Measurements from ENCODE around the gene TSHZ2. TPM values are rescaled to one million over a fixed set of nuclear protein-coding genes. Genes with fewer than 3 reads are reported as not detected.

The TSHZ2 gene
- total and polyA plus RNA-seq, 12 donors: 1.5 to 6.2 (median 4.5) TPM

DNA sequence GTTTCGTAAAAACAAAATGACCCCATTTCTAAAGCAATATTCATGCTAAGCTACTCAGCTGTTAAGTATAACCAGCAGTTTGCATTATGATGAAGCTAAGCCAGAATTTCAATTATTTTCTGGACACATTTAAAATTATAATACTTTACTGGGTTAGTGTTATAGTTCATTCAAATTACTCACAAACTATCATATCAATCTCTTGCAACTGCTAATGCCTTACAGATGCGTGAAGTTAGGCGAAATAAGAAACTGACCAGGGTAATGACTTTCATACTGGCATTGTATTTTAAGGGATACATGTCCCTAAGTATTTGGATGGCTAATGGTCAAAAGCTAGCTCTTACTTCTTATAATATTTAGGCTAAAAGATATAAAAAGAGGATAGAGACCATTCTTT lies 249.6 kb downstream of the TSHZ2 start:
- DNase-seq (no peak), ATAC-seq (no peak)
- H3K4me3 ChIP-seq: no peak overlapping the region
- WGBS, 2 donors: 95 to 96% methylated on average over 3 of the region's 3 CpGs
- peaks cover 0 to 6% (median 4%) of the 10 kb centered on the region in 9 donors for H3K4me1 ChIP-seq
- TF ChIP-seq, protein P1, sequence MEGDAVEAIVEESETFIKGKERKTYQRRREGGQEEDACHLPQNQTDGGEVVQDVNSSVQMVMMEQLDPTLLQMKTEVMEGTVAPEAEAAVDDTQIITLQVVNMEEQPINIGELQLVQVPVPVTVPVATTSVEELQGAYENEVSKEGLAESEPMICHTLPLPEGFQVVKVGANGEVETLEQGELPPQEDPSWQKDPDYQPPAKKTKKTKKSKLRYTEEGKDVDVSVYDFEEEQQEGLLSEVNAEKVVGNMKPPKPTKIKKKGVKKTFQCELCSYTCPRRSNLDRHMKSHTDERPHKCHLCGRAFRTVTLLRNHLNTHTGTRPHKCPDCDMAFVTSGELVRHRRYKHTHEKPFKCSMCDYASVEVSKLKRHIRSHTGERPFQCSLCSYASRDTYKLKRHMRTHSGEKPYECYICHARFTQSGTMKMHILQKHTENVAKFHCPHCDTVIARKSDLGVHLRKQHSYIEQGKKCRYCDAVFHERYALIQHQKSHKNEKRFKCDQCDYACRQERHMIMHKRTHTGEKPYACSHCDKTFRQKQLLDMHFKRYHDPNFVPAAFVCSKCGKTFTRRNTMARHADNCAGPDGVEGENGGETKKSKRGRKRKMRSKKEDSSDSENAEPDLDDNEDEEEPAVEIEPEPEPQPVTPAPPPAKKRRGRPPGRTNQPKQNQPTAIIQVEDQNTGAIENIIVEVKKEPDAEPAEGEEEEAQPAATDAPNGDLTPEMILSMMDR (IDR thresholded peaks at IDR 0.05): no peak
- H3K27me3 ChIP-seq: peaks cover 0 to 15% (median 0%) of the 10 kb centered on the region in 7 donors
- H3K27ac ChIP-seq: no peak overlapping the region
- no peaks in the 10 kb centered on the region for H3K36me3 ChIP-seq
- H3K9me3 ChIP-seq: peaks cover 0 to 7% (median 0%) of the 10 kb centered on the region in 11 donors
- intact Hi-C loops (cut with DNase I): loop anchor here in 3 of 10 donors (5.0 to 10.0 kb wide), 3 partner anchors 907 to 919 kb away; no protein-coding TSS in a partner anchor

- DNase-seq (no peak), ATAC-seq (no peak)
- intact Hi-C loops (cut with DNase I): loop anchor here in 3 of 10 donors (5.0 to 10.0 kb wide), 3 partner anchors 908 to 920 kb away; no protein-coding TSS in a partner anchor
- no peak overlapping the region for H3K27ac ChIP-seq
- TF ChIP-seq, protein P1 (IDR thresholded peaks at IDR 0.05): no peak
- H3K9me3 ChIP-seq: peaks cover 0 to 7% (median 0%) of the 10 kb centered on the region in 11 donors
- no peak overlapping the region for H3K4me3 ChIP-seq
- H3K36me3 ChIP-seq: no peaks in the 10 kb centered on the region
- no peaks in the 10 kb centered on the region for H3K4me1 ChIP-seq
- H3K27me3 ChIP-seq: peaks cover 0 to 9% (median 0%) of the 10 kb centered on the region in 7 donors
- WGBS, 2 donors: 92 to 99% methylated on average over 4 of the region's 4 CpGs
These were observed 250.3 kb downstream of the TSHZ2 start for GRCh38 chr20:53222416-53222815.

DNA sequence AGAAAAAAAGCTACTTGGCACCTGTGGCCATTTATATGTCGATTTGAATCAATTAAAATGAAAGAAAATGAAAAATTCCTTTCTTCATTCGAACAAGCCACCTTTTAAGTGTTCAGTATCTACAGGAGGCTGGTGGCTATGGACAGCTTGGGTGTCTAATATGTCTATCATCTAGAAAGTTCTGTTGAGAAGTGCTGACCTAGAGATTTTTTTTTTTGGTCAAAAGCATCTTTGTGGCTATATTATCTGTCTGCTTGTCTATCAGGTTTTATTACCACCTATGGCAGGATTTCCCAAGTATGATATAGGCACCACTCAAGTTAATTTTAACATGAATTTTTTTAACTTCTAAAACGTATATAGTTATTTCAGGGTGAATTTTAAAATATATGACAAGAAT lies 250.8 kb downstream of the TSHZ2 start:
- H3K27me3 ChIP-seq: peaks cover 0 to 5% (median 0%) of the 10 kb centered on the region in 7 donors
- H3K27ac ChIP-seq: no peak overlapping the region
- ATAC-seq (no peak), DNase-seq (no peak)
- 88 to 90% methylated on average over 3 of the region's 3 CpGs for WGBS, 2 donors
- no peaks in the 10 kb centered on the region for H3K4me1 ChIP-seq
- H3K4me3 ChIP-seq: no peak overlapping the region
- intact Hi-C loops (cut with DNase I): loop anchor here in 3 of 10 donors (5.0 to 10.0 kb wide), 3 partner anchors 908 to 921 kb away; no protein-coding TSS in a partner anchor
- H3K9me3 ChIP-seq: peaks cover 0 to 7% (median 0%) of the 10 kb centered on the region in 11 donors
- no peaks in the 10 kb centered on the region for H3K36me3 ChIP-seq
- TF ChIP-seq, protein P1 (IDR thresholded peaks at IDR 0.05): no peak

DNA sequence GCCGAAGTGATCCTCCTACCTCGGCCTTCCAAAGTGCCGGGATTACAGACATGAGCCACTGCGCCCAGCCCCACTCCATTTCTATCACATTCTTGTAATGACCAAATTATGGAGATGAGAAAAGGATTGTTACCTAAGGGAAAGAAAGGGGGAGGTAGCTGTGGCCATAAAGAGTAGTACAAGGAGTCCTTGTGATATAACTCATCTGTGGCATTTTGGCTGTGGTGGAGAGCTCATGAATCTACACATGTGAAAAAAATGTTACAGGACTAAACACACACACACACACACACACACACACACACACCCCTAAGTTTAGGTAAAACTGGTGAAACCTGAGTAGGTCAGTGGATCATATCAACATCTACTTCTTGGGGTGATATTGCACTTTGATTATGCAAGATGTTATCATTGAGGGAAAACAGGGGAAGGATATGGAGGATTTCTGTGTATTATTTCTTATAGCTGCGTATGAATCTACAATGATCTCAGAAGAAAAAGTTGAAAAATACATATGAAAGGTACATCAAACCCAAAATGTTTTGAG lies 251.5 kb downstream of the TSHZ2 start:
- H3K9me3 ChIP-seq: peaks cover 0 to 7% (median 0%) of the 10 kb centered on the region in 11 donors
- no peak overlapping the region for H3K4me3 ChIP-seq
- no peak for ATAC-seq
- H3K27me3 ChIP-seq: peaks cover 0 to 5% (median 0%) of the 10 kb centered on the region in 7 donors
- intact Hi-C loops (cut with DNase I): loop anchor here in 3 of 10 donors (5.0 to 10.0 kb wide), 3 partner anchors 909 to 921 kb away; no protein-coding TSS in a partner anchor
- 80 to 99% methylated on average over 5 of the region's 5 CpGs for WGBS, 2 donors
- no peaks in the 10 kb centered on the region for H3K4me1 ChIP-seq
- DNase-seq: no peak
- TF ChIP-seq, protein P1 (IDR thresholded peaks at IDR 0.05): no peak
- no peaks in the 10 kb centered on the region for H3K36me3 ChIP-seq
- H3K27ac ChIP-seq: no peak overlapping the region

Data from heart right ventricle (tissue), 16 donors.